ENCODE data around the gene FAM110C.
A peak's percentile ranks its signal among the peaks of the same experiment; 100 is the strongest.

FAM110C gene

DNA sequence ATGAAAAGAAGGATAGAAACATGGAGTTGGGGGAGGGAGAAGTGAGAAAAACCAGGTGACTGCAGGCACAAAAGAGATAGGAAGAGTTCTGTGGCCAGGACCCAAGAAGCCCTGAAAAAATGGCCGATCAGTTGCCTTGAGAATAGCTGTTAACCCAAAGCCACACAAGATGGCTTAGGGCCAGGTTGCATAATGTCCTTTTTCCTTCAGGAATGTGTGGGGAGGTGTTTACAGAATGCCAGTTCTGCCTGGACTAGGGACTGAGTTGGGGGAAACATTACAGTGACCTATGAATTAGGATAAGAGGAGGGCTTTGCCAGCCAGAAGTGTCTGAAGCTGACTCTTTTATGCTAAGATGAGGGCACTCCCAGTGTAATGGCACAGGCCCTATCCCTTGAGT, 17.1 kb downstream of the FAM110C start:
- H2AFZ ChIP-seq (ENCODE audit: low read depth, low read length), result no peak overlapping the region

DNA sequence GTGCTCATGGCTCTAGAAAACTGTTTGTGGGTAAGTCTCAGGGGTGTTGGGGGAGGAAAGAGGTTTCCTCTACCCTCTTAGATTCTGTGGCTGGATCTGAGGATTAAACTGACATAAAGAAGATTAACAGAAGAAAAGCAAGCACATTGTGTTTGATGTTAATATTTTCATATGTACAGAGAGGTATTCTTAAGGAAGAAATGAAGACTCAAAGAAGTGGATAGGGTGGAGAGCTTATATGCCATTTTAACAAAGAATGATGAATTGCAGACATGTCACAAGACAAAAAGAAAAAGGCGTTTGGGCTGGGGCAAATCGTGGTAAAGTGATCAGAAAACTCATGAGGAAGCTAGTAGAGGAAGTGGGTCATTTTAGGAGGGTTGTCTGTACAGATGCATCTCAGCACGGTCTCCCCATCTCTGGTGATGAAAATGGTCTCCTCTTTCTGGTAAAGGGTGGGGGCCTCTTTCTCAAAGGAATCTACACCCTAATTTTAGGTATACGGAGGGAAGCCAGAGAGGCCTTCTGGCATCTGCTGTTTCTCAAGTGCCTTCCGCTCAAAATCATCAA, 17.8 kb downstream of the FAM110C start:
- no peaks in the 10 kb centered on the region for H3K27me3 ChIP-seq (ENCODE audit: insufficient read depth, low read length, poor library complexity)
- no peak overlapping the region for H3K4me3 ChIP-seq (ENCODE audit: low read depth in 1 of 2, low read length in 2 of 2)
- H3K9ac ChIP-seq (ENCODE audit: low read depth, low read length), result no peak overlapping the region
- H3K4me2 ChIP-seq (ENCODE audit: insufficient read depth, low read length), result no peak overlapping the region
- H3K36me3 ChIP-seq (ENCODE audit: insufficient read depth, low read length), result no peaks in the 10 kb centered on the region
- DNase-seq (no peak), ATAC-seq (ENCODE audit: insufficient read depth, low read depth) (peak; percentile 48; the same call in 2 of the 3 replicates)
- TF ChIP-seq EZH2 (IDR thresholded peaks at IDR 0.05; ENCODE audit: borderline replicate concordance, low read depth, low read length, severe bottlenecking), result no peak
- TF ChIP-seq, protein P1, sequence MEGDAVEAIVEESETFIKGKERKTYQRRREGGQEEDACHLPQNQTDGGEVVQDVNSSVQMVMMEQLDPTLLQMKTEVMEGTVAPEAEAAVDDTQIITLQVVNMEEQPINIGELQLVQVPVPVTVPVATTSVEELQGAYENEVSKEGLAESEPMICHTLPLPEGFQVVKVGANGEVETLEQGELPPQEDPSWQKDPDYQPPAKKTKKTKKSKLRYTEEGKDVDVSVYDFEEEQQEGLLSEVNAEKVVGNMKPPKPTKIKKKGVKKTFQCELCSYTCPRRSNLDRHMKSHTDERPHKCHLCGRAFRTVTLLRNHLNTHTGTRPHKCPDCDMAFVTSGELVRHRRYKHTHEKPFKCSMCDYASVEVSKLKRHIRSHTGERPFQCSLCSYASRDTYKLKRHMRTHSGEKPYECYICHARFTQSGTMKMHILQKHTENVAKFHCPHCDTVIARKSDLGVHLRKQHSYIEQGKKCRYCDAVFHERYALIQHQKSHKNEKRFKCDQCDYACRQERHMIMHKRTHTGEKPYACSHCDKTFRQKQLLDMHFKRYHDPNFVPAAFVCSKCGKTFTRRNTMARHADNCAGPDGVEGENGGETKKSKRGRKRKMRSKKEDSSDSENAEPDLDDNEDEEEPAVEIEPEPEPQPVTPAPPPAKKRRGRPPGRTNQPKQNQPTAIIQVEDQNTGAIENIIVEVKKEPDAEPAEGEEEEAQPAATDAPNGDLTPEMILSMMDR (IDR thresholded peaks at IDR 0.05; ENCODE audit: borderline replicate concordance, extremely low read depth, low read length, poor library complexity, severe bottlenecking), result no peak
- peaks cover 3% of the 10 kb centered on the region for H3K9me3 ChIP-seq (ENCODE audit: insufficient read depth, low read length, severe bottlenecking)
- H3K4me1 ChIP-seq (ENCODE audit: insufficient read depth, low read length), result peaks cover 38% of the 10 kb centered on the region
- no peak overlapping the region for H2AFZ ChIP-seq (ENCODE audit: low read depth, low read length)
- no peaks in the 10 kb centered on the region for H3K79me2 ChIP-seq (ENCODE audit: insufficient read depth, low read length)
- H4K20me1 ChIP-seq (ENCODE audit: insufficient read depth, low read length), result no peaks in the 10 kb centered on the region
- H3K27ac ChIP-seq (ENCODE audit: low read length), result peak overlapping the region; percentile 25; the same call in 1 of the 2 replicates

More for the DNA sequence above, 17.1 kb downstream of the FAM110C start:
- Histone ChIP-seq H3K27ac (ENCODE audit: low read length) (no peak overlapping the region), H3K36me3 (ENCODE audit: insufficient read depth, low read length) (no peaks in the 10 kb centered on the region), H3K27me3 (ENCODE audit: insufficient read depth, low read length, poor library complexity) (no peaks in the 10 kb centered on the region), H4K20me1 (ENCODE audit: insufficient read depth, low read length) (no peaks in the 10 kb centered on the region), H3K9ac (ENCODE audit: low read depth, low read length) (no peak overlapping the region), H3K4me3 (ENCODE audit: low read depth in 1 of 2, low read length in 2 of 2) (no peak overlapping the region), H3K79me2 (ENCODE audit: insufficient read depth, low read length) (no peaks in the 10 kb centered on the region), H3K9me3 (ENCODE audit: insufficient read depth, low read length, severe bottlenecking) (peaks cover 3% of the 10 kb centered on the region), H3K4me2 (ENCODE audit: insufficient read depth, low read length) (no peak overlapping the region), H3K4me1 (ENCODE audit: insufficient read depth, low read length) (peaks cover 36% of the 10 kb centered on the region)
- no peak for ATAC-seq (ENCODE audit: insufficient read depth, low read depth)
- no peak for DNase-seq
- TF ChIP-seq EZH2 (IDR thresholded peaks at IDR 0.05; ENCODE audit: borderline replicate concordance, low read depth, low read length, severe bottlenecking), result no peak
- TF ChIP-seq, protein P1 (IDR thresholded peaks at IDR 0.05; ENCODE audit: borderline replicate concordance, extremely low read depth, low read length, poor library complexity, severe bottlenecking), result no peak

DNA sequence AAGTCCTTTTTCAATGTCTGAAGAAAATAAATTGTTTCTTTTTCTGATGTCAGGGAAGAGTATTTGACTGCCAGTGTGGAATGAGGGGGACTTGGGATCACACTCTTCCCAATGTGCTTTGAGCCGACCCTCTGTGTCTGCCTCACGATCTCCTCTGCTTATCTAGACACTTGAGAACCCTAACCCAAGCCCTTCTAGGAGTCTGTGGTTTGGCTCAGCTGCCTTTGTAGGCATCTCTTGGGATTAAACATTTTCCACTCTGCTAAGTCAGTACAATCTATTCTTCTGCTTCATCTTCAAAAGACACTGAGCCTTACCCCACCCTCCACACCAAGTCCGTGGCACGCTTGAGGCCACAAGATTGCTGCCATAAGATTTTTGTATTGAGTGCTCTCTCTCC, 19.4 kb downstream of the FAM110C start:
- Histone ChIP-seq H2AFZ (ENCODE audit: low read depth, low read length) (no peak overlapping the region), H3K79me2 (ENCODE audit: insufficient read depth, low read length) (no peaks in the 10 kb centered on the region), H3K4me1 (ENCODE audit: insufficient read depth, low read length) (peaks cover 37% of the 10 kb centered on the region), H3K27ac (ENCODE audit: low read length) (no peak overlapping the region), H4K20me1 (ENCODE audit: insufficient read depth, low read length) (no peaks in the 10 kb centered on the region), H3K9ac (ENCODE audit: low read depth, low read length) (no peak overlapping the region), H3K4me2 (ENCODE audit: insufficient read depth, low read length) (no peak overlapping the region), H3K9me3 (ENCODE audit: insufficient read depth, low read length, severe bottlenecking) (peaks cover 3% of the 10 kb centered on the region), H3K4me3 (ENCODE audit: low read depth in 1 of 2, low read length in 2 of 2) (no peak overlapping the region), H3K27me3 (ENCODE audit: insufficient read depth, low read length, poor library complexity) (no peaks in the 10 kb centered on the region), H3K36me3 (ENCODE audit: insufficient read depth, low read length) (no peaks in the 10 kb centered on the region)
- peak; percentile 62 for ATAC-seq (ENCODE audit: insufficient read depth, low read depth)
- DNase-seq, result no peak
- TF ChIP-seq, protein P1 (IDR thresholded peaks at IDR 0.05; ENCODE audit: borderline replicate concordance, extremely low read depth, low read length, poor library complexity, severe bottlenecking), result no peak
- no peak for TF ChIP-seq EZH2 (IDR thresholded peaks at IDR 0.05; ENCODE audit: borderline replicate concordance, low read depth, low read length, severe bottlenecking)
